Peyer's patch (tissue), 4 donors: ENCODE data around the gene TAF13.

Source experiments
- CTCF ChIP-seq, 6 experiments: fragments of 450-650 bp in 4 of 6; fragments of 200-600 bp in 2 of 6; sonication (generic) in 1 of 6; IDR thresholded peaks; one replicate each; pipeline ENCODE4 v1.5.1; 2017 to 2019; ENCODE audit warnings: antibody characterized with exemption in 6 of 6, mild to moderate bottlenecking in 3 of 6, moderate library complexity in 1 of 6
- POLR2A ChIP-seq, 2 donors: fragments of 450-650 bp; IDR thresholded peaks; one replicate each; pipeline ENCODE4 v1.5.1; 2017; ENCODE audit warnings: antibody characterized with exemption in 2 of 2, mild to moderate bottlenecking in 2 of 2, moderate library complexity in 2 of 2

GRCh38 chr1:109040627-109040988 lies 35.2 kb downstream of the TAF13 start:
- TF ChIP-seq POLR2A (IDR thresholded peaks at IDR 0.05) (no peak), CTCF (IDR thresholded peaks at IDR 0.05) (no peak)
